Activated CD8-positive, alpha-beta memory T cell treated with anti-CD3 and anti-CD28 coated beads, Interleukin-2, amount 50 U/mL, for 48 hours (primary cell): ENCODE data around the gene CDH4.
A peak's percentile ranks its signal among the peaks of the same experiment; 100 is the strongest.

Experiments
- DNase-seq: peaks from one replicate; pipeline ENCODE4 v3.0.0-alpha.2; 2020

Gene CDH4

GRCh38 chr20:61701802-61702201 lies 449.7 kb downstream of the CDH4 start:
- DNase-seq = no peak

- DNase-seq = no peak
Observed at GRCh38 chr20:61702246-61702645, 450.2 kb downstream of the CDH4 start.

DNA sequence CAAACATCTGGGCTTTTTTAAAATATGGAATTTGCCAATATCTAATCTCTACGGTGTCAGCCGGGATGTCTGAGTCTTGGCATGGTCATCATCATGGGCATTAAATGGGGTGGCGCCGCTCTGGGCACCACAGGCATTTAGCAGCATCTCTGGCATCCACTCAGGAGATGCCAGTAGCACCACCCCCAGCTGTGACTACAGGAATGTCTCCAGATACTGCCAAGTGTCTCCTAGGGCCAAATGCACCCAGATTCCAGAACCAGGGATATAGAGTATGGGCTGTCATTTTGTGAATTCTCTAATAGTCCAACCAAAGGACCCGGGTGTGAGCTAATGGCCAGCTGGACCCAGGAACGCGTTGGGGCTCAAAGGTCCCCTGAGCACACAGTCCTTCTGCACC lies 452.6 kb downstream of the CDH4 start:
- DNase-seq = no peak

GRCh38 chr20:61705386-61706258 lies 453.6 kb downstream of the CDH4 start:
- no peak for DNase-seq

DNA sequence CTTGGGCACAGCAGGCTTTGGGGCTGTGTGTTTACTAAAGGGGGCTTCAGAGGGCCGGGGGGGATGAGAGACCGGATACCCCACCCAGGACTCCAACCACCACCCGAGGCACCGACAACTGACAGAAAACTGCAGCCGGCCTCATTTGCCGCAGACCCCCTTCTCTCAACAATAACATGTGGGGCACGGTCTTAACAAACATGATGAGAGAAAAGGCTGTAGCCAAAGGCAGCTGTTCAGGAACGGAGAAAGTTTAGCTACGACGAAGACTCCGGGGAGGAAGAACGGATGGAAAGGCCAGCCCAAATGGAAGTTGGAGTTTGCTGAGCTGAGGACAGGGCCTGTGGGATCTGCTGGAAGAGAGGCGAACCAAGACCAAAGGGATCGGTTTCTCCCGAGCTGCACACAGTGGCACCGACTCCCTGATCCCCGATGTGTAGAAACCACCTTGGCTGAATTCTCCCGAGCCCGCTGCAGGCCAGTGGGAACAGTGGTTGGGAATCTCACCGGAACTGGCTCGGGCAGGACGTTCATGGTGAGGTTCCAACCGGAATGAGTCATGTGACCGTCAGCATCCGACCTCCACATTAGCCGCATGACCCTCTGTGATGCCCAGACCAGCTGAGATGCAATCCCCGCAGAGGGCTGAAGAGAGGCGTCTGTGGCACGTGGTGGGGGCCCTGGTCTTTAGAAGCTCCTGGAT lies 454.3 kb downstream of the CDH4 start:
- no peak for DNase-seq

DNA sequence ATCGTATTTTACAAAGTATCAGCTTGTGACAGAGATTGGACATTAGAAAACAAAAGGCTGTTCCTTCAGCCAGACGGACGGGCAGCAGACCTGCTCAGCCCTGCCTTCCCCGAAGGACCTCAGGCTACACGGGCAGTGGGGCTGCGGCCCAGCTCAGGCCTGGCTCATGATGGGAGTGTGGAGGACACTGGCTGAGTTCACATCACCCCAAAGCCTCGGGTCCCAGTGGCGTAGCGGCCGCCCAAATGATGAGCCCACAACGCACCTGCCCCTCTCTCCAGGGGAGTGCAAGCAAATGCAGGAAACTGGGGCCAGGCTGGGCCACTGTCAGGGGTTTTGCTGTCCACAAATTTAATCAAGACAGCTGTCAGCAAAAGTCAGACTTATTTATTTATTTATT lies 456.8 kb downstream of the CDH4 start:
- no peak for DNase-seq

GRCh38 chr20:61710108-61710507 lies 458.0 kb downstream of the CDH4 start:
- no peak for DNase-seq

- no peak for DNase-seq
Observed at GRCh38 chr20:61712688-61713087, 460.6 kb downstream of the CDH4 start.

GRCh38 chr20:61718361-61719005 lies 466.4 kb downstream of the CDH4 start:
- no peak for DNase-seq

DNA sequence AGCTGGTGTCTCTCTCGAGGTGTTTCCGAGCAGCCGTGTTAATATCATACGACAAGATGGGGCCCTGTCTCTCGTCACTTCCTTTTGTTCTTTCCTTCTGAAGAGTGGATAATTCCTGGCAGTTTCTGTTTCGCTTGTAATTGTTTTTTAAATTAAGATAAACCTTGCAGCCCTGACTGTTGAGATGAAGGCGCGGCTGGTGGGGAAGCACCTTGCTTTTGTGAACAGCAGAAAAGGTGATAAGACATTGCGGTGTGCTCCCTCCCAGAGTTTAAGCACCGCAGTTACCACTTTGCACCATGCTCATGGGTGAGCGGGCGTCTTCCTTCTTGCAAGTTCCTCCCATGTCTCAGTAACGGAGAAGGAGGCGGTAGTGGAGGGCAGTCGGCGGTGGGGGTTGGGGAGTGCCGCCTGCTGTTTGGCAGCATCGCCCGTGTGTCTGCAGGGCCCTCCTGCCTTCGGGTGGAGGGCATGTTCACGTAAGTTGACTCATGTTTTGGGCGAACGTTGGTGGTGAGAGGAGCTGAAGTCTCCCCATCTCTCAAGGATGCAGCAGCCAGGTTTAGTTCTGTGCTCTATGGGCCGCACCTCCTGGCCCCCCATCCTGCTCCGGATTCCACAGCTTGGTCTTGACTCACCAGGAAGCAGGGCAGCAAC lies 467.8 kb downstream of the CDH4 start:
- peak; percentile 61 for DNase-seq

DNA sequence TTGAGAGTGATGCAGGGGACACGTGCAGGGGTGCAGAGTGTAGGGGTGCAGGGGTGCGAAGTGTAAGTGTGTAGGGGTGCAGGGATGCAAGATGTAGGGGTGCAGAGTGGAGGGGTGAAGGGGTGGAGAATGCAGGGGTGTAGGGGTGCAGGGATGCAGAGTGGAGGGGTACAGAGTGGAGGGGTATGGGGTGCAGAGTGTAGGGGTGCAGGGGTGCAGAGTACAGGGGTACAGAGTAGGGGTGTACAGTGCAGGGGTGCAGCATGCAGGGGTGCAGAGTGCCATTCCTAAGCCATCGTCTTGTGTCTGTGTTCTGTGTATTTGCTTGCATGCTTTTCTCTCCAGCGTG lies 468.3 kb downstream of the CDH4 start:
- no peak for DNase-seq

DNA sequence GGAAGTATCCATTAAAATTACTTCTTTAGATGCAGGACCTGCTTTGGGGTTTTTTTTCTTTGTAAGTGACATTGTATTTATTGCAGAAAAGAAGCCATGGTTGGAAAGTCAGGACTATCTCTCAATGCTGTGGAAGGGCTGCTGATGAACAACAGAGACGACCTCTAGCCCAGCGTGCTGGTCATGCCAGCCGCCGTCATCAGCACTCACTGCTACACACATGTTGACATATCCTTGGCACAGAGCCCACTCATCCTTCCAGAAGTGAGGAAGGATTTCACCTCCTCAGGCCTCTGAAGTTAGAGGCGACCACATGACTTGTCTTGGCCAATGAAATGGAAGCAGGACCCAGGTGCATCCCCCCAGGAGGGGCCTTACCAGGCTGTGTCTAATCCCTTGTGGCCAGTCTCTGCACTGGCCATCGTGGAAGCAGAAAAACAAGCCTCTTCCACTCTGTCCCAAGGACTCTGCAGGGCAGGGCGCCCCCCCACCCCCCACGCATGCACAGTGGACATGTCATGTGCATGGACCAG lies 470.2 kb downstream of the CDH4 start:
- no peak for DNase-seq

- DNase-seq = no peak
Observed at GRCh38 chr20:61723529-61724257, 471.6 kb downstream of the CDH4 start.

- no peak for DNase-seq
Observed at GRCh38 chr20:61724376-61724775, 472.3 kb downstream of the CDH4 start.

- no peak for DNase-seq
Observed at GRCh38 chr20:61725145-61725544, 473.1 kb downstream of the CDH4 start.

DNA sequence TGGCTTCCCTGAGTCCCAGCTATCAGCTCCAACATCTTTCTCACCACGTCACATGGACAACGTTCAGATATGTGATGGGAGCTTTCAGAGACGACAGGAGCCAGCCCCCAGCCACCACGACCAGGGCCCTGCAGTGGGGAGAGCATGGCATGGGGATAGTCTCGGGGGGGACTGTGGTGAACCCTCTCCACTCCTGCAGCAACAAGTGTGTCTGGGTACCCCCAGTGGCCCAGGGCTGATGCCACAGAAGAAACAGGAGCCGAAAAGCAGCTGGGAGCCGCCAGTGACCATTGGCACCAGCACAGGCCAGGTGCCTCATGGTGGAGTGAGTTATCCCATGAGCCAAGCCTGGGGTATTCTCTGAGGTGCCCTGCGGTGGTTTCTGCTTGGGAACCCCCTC lies 473.9 kb downstream of the CDH4 start:
- no peak for DNase-seq

DNA sequence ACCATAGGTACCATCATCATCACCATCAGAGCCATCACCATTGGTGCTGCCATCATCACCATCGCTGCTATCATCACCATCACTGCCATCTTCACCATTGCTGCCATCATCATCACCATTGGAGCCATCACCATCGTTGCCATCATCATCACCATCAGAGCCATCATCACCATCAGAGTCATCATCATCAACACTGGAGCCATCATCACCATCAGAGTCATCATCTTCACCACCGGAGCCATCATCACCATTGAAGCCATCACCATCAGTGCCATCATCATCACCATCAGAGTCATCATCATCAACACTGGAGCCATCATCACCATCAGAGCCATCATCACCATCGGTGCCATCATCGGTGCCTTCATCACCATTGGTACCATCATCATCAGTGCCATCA lies 474.9 kb downstream of the CDH4 start:
- DNase-seq = no peak

- no peak for DNase-seq
Observed at GRCh38 chr20:61727761-61728160, 475.7 kb downstream of the CDH4 start.

- no peak for DNase-seq
Observed at GRCh38 chr20:61728326-61728725, 476.3 kb downstream of the CDH4 start.

DNA sequence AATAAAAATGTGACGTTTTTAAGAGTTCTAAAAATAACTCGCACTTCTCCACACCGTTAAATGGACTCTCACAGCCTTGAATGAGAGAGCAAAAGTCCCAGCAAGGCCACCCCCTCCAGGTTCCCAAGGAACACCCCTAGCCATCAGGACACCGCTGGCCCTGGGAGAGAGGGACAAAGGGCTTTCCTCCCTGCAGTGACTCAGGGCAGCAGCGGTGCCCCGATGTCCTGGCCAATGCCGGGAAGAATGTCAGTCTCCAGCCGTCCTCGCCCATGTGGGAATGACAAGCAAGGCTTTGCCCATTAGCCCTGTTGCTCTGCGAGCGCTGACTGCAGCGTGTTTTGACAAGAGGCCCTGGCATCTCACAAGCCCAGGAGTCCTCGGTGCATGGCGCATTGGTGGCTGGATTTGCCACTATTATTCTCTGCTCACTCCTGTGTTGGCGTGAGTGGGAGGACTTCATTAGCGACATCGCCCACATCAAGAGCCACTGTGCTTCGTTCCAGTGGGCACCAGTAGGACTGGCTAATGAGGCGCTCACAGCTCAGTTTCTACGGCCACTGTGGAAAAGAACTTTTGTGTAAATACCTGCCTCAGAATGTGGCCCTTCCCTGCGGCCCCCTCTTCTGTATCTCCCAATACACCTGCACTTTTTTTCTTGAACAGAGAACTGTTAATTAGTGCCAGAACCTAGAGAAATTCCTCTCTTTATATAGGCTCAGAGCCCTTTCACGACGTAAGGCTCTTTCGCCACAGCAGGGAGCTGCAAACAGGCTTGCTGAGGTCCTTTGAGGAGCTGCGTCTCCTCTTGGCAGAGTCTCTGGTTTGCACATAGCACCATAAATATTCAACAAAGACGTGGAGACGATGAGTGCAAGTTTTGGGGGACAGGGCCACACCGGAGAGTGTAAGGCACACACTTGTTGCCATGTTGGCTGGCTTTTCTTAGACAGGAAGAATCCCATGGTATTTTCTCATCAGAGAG lies 477.0 kb downstream of the CDH4 start:
- no peak for DNase-seq
